GM21619 (cell line): ENCODE data around the gene FCER2.

Source experiments
- ATAC-seq: cut with Tn5 transposase; IDR thresholded peaks from one replicate; pipeline ENCODE4 v1.9.1; 2021; ENCODE audit not compliant: unreplicated experiment

Gene FCER2

DNA sequence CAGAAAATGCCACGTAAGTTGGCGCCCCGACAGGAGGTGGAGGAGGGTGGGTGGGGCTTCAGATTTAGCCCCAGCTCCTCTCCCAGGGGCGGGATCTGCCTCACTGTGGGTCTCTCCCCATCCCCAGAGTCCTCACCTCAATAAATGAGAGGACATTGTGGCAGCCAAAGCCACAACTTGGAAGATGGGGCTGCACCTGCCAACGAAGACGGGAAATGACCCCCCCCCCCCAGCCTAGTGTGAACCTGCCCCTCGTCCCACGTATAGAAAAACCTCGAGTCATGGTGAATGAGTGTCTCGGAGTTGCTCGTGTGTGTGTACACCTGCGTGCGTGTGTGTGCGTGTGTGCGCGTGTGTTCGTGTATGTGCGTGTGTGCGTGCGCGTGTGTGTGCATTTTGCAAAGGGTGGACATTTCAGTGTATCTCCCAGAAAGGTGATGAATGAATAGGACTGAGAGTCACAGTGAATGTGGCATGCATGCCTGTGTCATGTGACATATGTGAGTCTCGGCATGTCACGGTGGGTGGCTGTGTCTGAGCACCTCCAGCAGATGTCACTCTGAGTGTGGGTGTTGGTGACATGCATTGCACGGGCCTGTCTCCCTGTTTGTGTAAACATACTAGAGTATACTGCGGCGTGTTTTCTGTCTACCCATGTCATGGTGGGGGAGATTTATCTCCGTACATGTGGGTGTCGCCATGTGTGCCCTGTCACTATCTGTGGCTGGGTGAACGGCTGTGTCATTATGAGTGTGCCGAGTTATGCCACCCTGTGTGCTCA, 22.8 kb downstream of the FCER2 start:
- no peak for ATAC-seq

DNA sequence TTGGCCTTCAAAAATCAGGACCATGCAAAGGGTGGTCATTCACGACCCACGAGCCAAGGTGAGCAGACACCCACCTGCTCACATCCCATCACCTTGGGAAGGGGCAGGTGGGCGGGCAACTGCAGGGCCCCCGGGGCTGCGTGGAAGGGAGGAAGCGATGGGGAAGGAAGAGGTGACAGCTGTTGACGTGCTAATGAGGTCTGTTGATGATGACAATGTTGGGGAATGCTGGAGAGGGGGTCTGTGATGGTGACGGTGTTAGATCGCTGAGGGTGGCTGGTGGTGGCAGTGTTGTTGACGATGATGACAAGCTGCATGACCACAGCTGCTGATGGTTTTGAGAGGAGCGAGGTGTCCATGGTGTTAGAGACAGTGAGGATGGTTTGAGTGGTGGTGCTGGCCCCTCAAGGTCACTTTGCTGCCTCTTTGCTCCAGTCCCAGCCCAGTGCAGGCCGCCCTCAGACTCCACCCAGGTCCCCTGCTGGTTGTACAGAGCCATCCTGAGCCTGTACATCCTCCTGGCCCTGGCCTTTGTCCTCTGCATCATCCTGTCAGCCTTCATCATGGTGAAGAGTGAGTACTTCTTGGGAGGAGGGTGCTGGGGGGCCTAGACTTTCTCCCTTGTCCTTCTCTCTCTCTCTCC, 24.1 kb downstream of the FCER2 start:
- no peak for ATAC-seq

DNA sequence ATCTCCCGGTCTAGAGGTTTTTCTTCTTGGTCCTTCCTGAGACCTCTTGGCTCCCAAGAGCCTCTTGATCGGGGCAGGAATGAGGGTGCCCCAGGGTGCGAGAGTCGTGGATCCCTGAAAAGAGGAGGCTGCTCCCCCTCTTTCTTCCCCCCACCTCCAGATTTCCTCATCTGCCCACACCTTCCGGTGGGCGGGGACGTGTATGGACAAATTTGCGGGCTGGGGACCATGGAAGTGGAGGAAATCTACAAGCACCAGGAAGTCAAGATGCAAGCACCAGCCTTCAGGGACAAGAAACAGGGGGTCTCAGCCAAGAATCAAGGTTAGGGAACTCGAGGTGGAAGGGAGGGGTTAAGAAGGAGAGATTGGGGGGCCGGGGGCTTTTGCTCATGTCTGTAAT, 25.1 kb downstream of the FCER2 start, which contains the start of gene MCEMP1:
Gene MCEMP1 (plus strand): TSS at position 237 of the 400 bp plus-strand sequence. CDS start 31 bp downstream, at position 268.
- no peak for ATAC-seq

DNA sequence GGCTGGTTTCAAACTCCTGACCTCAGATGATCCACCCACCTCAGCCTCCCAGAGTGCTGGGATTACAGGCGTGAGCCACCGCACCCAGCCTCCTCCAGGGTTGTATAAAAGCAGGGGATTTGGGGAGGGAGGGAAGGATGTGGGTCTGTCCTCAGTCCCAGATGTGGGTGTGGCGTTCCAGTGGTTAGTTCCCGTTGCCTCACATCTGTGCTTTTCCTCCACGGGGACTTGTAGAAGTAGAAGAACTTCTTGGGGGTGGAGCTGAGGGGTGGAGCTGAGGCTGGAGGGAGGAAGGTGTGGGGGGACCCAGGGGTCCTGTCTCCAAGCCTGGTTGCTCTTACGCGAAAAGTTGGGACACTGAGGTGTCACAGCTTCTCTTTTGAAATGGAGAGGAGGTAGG, 25.6 kb downstream of the FCER2 start:
- ATAC-seq, result no peak

DNA sequence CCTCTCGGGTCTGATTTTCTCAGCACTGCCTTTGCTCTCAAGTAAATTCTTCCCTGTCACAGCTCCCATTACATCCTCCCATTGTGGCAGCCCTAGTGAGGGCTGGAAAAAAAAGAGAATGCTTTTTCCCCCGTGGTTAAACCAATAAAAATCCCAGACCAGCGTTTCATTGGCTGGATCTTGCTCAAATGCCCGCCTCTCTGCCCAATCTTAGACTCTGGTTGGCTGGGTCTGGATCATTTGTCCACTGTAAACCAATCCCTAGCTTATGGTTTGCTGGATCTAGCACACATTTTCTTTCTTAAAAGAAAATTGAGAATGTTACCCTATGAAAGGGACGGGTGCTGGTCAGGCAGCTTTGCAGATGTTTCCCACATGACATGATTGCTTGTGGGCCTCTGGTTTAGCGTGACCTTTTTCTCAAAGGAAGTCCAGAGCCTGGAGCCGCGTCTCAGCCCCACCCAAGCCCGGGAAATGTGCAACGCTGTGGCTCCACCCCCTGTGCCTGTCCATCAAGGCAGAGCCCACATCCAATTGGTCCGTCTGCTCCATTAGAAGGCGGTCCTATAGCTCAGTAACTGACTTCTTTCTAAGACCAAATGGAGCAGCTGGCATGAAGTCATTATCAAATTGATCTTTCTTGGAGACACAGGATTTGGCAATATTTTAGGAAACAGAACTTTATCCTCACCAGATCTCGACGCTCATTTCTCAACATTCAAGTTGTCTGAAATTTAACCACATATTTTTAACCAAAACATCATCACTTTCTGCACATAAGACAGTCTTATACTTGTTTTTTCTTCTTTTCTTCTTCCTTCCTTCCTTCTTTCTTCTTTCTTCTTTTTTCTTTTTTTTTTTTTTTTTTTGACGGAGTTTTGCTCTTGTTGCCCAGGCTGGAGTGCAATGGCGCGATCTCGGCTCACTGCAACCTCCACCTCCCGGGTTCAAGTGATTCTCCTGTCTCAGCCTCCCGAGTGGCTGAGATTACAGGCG, 27.6 kb downstream of the FCER2 start:
- ATAC-seq, result no peak

DNA sequence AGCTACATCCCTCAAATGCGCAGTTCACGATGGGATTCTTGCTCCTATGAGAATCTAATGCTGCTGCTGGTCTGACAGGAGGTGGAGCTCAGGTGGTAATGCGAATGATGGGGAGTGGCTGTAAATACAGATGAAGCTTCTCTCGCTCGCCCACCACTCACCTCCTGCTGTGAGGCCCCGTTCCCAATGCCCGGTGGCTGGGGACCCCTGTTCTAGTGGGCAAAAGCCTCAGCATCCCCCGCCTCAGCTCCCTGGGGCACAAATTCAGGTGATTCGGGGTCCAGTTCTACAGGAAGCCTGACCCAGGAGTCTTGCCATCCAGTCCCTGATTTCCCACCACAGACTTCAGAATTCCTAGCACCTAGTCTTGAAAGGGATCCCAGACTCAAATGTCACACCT, 29.4 kb downstream of the FCER2 start:
- no peak for ATAC-seq

DNA sequence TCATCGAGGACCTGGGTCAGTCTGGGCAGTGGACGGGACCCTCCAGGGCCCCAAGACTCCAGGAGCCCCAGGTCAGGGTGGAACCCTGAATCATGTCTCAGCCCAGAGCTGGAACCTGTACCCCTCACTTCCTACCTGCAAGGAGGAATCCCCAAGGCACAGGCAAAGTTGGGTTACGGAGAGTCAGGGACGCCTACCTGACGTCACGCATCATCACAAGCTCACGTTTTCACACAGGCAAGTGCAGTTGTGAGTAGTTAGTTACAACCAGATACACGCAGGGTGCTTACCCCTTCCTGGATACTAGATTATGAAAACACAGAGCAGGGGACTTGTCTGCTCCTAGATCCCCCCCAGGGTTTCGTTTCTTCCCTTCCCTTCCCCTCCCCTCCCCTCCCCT, 31.1 kb downstream of the FCER2 start:
- ATAC-seq, result no peak

DNA sequence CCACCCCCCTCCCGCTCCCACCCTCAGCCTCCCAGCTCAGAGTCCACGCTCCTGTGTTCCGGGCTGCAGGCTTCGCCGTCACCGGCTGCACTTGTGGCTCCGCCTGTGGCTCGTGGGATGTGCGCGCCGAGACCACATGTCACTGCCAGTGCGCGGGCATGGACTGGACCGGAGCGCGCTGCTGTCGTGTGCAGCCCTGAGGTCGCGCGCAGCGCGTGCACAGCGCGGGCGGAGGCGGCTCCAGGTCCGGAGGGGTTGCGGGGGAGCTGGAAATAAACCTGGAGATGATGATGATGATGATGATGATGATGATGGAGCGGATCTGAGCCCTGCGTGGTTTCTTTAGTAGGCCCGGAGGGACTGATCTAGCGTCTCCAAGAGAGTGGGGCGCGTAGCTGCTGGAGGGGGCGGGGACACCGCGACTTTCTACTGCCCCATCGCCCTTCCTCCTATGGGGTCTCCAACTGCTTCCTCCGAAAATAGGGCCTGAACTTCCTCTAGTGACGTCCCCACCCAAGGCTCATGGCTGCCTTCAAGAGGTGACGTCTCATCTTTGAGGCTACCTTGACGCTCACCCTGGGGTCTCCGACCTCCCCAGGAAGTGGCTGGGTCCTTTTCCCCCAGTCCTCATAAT, 31.7 kb downstream of the FCER2 start:
- no peak for ATAC-seq

DNA sequence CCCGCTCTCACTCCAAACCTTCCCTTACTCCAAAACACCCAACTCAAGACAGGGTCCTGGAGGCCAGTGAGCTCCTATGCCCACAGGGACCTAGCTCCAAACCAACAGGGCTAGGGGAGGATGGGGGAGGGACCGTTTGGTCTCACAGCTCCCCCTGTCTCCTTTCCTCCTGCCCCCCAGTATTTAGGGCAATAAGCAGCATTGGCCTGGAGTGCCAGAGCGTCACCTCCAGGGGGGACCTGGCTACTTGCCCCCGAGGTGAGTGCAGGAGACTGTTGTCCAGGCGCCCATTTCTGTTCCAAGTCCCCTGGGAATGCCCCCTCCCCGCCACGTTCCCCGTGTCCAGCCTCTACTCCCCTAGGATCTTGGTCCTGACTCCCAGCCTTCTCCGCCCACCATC, 32.3 kb downstream of the FCER2 start:
- ATAC-seq, result no peak

DNA sequence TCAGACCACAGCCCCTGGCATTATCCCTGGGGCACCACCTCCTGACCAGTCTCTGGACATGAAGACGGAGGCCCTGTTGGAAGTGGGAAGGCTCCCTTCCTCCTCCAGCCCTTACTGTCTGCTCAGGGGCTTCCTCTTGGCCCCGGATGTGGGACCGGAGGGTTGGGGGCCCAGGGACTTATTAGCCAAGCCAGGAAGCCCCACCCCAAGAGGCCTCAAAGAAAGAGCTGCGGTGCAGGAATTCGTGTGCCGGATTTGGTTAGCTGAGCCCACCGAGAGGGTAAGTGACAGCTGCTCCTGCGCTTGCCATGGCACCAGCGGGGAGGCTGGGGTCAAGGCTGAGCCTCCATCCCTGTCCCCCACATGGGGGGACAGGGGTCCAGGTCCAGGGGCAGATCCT, 33.1 kb downstream of the FCER2 start, which contains the start of gene RETN:
Gene RETN (plus strand): TSS at position 208 of the 400 bp plus-strand sequence. CDS start 278 bp downstream, outside the sequence.
- no peak for ATAC-seq

DNA sequence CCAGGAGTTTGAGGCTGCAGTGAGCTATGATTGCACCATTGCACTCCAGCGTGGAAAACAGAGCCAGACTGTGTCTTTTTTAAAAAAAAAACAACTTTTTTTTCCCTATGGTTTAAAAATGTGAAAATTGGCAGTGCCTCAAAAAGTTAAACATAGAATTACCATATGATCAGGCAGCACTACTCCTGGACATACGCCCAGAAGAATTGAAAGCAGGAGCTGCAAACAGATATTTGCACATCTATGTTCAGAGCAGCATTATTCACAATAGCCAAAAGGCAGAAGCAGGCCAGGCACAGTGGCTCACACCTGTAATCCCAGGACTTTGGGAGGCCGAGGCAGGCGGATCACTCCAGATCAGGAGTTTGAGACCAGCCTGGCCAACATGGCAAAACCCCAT, 36.9 kb downstream of the FCER2 start:
- no peak for ATAC-seq

DNA sequence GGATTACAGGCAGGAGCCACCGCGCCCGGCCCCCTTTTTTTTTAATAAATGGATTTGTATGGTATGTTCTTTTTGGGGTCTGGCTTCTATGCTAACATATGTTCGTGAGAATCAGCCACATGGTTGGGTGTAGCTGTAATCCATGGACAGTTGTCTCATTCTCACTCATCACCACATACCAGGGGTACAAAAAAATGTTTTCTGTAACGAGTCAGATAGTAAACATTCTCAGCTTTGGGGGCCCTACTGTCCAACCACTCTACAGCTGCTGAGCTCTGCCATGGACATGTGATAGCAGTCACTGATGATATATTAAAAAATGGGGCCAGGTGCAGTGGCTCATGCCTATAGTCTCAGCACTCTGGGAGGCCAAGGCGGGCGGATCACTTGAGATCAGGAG, 38.2 kb downstream of the FCER2 start:
- no peak for ATAC-seq

DNA sequence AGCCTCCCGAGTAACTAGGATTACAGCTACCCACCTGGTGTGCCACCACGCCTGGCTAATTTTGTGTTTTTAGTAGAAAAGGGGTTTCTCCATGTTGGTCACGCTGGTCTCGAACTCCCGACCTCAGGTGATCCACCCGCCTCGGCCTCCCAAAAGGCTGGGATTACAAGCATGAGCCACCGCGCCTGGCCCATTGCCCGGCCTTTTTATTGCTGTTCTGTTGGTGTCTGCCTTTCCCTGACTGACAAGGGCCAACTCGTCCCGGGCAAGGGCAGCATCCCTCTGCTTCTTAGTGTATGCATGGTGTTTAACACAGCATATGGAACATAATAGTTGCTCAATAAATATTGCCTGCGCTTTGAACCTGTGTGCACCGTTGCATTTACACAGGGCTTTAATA, 39.3 kb downstream of the FCER2 start:
- ATAC-seq, result no peak

DNA sequence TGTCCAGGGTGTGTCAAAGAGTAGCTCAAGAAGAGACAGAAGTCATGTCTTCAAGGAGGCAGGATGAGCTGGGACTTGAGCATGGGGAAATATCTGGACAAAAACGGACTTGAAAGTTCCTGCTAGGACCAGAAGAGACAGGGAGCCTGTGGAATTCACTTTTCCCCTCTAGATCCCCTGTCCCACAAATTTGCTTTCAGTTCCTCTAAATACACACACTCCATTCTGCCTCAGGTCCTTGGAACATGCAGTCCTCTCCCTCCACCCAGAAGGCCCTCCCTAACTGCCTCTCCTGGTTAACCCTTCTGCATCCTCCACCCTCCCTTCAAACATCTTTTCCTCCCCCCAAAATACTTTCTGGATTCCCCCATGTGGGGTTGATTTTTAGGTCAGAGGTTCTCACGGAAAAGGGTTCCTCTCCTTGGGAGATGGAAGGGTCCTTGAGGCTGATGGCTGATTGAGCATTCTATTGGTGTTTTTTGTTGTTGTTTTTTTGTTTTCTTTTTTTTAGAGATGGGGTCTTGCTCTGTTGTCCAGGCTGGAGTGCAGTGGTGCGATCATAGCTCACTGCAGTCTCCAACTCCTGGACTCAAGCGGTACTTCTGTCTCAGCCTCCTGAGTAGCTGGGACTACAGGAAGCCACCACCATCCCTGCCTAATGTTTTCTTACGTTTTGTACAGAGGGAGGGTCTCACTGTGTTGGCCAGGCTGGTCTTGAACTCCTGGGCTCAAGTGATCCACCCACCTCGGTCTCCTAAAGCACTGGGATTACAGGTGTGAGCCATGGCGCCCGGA, 40.0 kb downstream of the FCER2 start:
- no peak for ATAC-seq

DNA sequence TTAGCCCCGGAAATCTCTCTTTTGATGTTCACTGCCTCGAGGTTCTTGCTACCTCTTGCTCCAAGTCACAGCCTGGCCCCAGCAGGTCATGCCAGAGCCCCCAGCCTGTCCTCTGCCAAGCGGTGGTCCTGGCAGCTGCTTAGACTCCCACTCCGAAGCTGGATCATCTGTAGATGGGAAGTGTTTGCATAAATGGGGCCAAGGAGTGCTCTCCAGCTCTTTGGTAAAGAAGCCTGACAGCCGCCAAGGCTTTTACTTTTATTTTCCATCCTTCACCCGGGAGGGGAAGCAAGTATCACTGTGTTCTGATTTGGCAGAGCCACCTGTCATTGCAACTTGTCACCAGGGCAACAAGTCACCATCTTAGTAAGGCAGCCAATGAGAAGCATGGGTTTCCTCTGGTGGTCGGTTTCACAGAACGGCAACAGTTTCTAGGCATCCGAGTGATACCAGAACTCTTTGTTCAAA, 43.7 kb downstream of the FCER2 start:
- peak; percentile 78 for ATAC-seq

DNA sequence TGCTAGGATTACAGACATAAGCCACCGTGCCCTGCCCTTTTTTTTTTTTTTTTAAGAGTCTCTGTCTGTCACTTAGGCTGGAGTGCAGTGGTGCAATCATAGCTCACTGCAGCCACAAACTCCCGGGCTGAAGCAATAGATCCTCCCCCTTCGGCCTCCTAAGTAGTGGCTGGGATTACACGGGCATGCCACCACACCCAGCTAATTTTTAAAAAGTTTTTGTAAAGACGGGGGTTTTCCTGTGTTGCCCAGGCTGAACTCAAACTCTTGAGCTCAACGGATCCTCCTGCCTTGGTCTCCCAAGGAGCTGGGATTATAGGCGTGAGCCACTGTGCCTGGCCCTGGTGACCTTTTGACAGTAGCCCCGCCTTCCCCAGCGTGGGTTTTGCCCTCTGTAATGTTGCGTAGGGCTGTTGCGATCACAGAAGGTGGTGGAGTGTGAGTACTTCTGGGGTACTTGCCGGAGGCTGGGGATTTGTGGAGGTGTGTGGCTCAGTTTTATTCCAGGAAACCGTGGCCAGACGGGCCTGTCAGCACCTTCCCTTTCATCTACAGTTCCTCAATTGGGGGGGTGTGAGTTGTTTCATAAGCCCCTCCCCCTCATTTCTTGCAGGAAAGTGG, 44.7 kb downstream of the FCER2 start:
- no peak for ATAC-seq

DNA sequence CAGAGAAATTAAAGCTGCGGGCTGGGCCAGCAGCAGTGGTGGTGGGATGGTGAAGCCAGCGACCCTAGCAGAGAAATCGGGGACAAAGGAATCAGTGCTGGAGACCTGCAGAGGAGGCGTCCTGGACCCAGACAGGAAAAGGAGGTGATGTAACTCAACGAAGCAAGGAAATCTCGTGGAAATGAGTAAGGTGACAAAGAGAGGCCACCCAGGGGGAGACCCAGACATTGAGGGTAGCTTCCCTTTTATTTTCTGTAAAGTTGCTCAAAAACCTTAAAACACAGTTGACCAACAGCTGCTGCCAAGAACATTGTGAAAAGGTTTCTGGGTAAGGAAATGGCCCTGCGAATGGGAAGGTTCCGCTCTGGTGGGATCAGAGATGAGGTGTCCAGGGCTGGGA, 46.4 kb downstream of the FCER2 start:
- no peak for ATAC-seq

DNA sequence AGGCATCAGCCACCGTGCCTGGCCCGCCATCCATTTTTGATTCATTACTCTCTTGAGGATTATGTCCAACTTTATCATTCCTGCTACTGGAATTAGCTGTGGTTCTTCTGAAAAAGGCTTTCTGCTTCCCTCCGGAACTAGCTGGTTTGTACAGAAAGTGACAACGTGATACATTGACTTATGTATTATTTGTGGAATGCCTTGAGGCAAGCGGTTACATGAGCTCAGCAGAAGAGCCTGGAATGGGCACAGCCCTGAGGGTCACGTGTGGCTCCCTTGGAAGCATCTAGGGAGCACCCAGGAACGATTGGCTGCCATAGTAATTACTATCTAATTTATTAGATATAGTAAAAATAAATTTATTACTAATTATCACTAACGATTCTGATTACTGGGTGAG, 47.5 kb downstream of the FCER2 start:
- no peak for ATAC-seq

DNA sequence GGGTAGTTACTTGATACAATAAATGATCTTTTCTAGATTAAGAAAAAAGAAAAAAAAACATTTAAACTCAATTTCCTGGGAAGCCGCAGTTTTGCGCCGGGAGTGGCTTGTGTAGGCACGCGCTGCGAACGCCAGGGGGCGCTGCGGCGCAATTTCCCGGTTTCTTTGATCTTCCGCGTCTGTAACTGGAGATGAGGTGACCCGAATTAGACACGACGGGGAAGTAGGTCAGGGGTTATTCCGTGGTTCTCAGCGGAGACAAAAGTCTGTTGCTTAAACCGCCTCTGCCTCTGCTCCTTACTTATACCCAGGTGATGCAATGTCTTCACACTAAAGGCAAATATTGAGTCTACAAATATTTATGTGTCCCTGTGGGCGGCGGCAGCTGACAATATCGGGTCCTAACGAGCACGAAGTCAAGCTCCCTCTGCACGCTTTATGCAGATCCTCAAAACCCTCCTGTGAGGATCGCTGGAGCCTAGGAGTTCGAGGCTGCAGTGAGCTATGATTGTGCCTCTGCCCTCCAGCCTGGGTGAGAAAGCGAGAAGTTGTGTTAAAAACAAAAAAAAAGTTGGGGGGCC, 49.8 kb downstream of the FCER2 start:
- no peak for ATAC-seq
